Measurements from ENCODE around the gene ZNF207. TPM values are rescaled to one million over a fixed set of nuclear protein-coding genes. Genes with fewer than 3 reads are reported as not detected.

ZNF207 gene
- total RNA-seq, 2 donors from 2014 or later, result 147 to 151 TPM

DNA sequence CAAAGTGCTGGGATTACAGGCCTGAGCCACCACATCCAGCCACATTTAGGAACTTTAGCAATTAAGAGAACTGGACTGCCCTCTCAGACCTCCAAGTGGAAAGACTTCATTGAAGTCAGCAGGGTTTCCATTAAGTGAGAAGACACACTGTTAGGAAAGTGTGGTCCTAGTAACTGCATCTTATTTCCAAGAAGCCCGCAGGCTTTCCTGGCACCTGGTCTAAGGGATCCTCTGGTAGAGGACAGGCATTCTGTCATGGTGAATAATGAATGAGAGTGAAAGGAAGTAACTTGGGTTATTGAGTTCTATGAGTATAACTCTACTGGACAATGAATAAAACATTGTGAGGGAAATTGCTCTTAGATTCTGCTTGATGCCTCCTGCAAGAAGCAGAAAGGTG is 22.0 kb upstream of the ZNF207 start:
- Histone ChIP-seq H3K27me3 (no peaks in the 10 kb centered on the region), H3K9ac (ENCODE audit: low read depth in 2 of 2, low read length in 2 of 2) (no peak overlapping the region), H3K4me3 (no peak overlapping the region), H3K27ac (no peak overlapping the region), H3K9me3 (no peaks in the 10 kb centered on the region), H3K36me3 (no peaks in the 10 kb centered on the region), H3K4me1 (no peaks in the 10 kb centered on the region)
- DNase-seq, result no peak
- TF ChIP-seq, protein P1, sequence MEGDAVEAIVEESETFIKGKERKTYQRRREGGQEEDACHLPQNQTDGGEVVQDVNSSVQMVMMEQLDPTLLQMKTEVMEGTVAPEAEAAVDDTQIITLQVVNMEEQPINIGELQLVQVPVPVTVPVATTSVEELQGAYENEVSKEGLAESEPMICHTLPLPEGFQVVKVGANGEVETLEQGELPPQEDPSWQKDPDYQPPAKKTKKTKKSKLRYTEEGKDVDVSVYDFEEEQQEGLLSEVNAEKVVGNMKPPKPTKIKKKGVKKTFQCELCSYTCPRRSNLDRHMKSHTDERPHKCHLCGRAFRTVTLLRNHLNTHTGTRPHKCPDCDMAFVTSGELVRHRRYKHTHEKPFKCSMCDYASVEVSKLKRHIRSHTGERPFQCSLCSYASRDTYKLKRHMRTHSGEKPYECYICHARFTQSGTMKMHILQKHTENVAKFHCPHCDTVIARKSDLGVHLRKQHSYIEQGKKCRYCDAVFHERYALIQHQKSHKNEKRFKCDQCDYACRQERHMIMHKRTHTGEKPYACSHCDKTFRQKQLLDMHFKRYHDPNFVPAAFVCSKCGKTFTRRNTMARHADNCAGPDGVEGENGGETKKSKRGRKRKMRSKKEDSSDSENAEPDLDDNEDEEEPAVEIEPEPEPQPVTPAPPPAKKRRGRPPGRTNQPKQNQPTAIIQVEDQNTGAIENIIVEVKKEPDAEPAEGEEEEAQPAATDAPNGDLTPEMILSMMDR (IDR thresholded peaks at IDR 0.05), result no peak
- intact Hi-C loops (cut with DNase I), result no loop called here

DNA sequence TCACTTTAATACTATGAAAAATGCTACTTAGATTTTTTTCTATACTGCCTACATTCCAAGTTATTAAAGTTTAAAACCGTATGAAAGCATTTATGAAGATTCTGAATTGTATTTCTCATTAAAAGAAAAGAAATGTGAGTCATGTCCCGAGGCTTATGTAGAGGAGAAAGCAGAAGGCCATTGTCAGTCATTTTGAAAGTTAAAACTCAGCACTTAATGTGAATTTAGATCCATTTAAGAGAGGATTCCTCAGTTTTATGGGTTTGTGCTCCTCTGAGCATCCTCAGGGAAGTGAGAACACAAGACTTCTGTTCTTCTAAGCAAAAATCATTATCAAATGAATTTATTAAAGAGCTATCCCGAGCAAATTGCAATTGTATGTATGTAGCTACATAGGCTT is 19.8 kb upstream of the ZNF207 start:
- DNase-seq, result no peak
- no peaks in the 10 kb centered on the region for H3K27me3 ChIP-seq
- no peaks in the 10 kb centered on the region for H3K36me3 ChIP-seq
- no peak overlapping the region for H3K27ac ChIP-seq
- no peak overlapping the region for H3K9ac ChIP-seq (ENCODE audit: low read depth in 2 of 2, low read length in 2 of 2)
- no peaks in the 10 kb centered on the region for H3K4me1 ChIP-seq
- TF ChIP-seq, protein P1 (IDR thresholded peaks at IDR 0.05), result no peak
- no peak overlapping the region for H3K4me3 ChIP-seq
- intact Hi-C loops (cut with DNase I), result no loop called here
- no peaks in the 10 kb centered on the region for H3K9me3 ChIP-seq

DNA sequence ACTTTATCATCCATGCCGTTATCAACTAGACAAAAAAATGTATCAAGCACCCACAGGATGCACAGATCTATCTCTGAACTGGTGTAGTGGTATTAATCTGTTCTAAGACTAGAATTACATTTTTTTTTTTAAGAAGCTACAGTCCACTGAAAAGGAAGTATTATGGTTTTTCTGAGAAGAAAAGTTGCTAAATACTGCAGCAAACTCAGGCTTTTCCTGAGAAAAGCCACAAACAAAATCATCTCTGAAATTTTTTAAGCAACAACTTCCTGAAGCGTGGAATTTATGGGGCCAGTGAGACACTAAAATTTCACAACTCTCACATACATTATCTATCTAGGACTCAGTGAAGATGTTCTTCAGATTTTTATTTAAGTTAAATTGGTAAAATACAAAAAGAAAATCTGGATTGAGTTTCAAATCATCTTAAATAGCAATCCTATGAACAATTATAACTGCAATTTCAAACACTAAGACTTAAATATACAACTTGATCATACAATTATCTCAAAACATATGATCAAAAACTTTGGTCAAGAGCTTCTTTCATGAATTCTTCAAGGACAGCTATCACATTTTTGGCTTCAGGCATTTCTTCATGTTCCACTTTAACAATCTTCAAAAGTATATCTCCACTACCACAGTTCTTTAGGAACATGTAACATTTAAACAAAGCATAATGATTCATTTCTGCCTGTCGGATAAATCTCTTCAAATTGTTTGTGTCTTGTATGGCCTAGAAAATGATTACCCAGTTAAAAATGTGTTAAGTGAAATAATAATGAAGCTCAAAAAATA is 18.5 kb upstream of the ZNF207 start:
- H3K4me3 ChIP-seq, result no peak overlapping the region
- H3K27ac ChIP-seq, result no peak overlapping the region
- DNase-seq, result no peak
- H3K27me3 ChIP-seq, result no peaks in the 10 kb centered on the region
- no peaks in the 10 kb centered on the region for H3K36me3 ChIP-seq
- no peaks in the 10 kb centered on the region for H3K9me3 ChIP-seq
- TF ChIP-seq, protein P1 (IDR thresholded peaks at IDR 0.05), result no peak
- intact Hi-C loops (cut with DNase I), result no loop called here
- no peak overlapping the region for H3K9ac ChIP-seq (ENCODE audit: low read depth in 2 of 2, low read length in 2 of 2)
- H3K4me1 ChIP-seq, result no peaks in the 10 kb centered on the region

DNA sequence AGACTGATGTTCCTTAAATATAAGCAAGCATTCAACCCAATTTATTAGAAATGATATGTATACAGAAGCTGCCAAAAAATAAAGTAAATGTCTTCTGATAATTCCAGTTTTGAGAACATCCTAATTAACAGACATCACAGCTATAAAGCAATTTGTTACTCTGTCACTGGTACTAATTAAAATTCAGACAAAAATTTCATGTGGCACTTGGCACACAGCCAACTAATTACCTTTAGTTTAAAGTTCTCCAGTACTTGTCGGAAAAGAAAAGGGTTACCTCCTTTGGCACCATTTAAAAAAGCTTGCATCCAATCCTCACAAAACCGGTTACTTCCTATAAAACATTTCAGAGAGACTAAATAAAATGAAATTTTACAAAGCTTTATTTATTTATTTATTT is 16.8 kb upstream of the ZNF207 start:
- Histone ChIP-seq H3K36me3 (no peaks in the 10 kb centered on the region), H3K4me1 (no peaks in the 10 kb centered on the region), H3K27ac (no peak overlapping the region), H3K9ac (ENCODE audit: low read depth in 2 of 2, low read length in 2 of 2) (no peak overlapping the region), H3K4me3 (no peak overlapping the region), H3K27me3 (no peaks in the 10 kb centered on the region), H3K9me3 (no peaks in the 10 kb centered on the region)
- TF ChIP-seq, protein P1 (IDR thresholded peaks at IDR 0.05), result no peak
- DNase-seq, result no peak
- intact Hi-C loops (cut with DNase I), result no loop called here

DNA sequence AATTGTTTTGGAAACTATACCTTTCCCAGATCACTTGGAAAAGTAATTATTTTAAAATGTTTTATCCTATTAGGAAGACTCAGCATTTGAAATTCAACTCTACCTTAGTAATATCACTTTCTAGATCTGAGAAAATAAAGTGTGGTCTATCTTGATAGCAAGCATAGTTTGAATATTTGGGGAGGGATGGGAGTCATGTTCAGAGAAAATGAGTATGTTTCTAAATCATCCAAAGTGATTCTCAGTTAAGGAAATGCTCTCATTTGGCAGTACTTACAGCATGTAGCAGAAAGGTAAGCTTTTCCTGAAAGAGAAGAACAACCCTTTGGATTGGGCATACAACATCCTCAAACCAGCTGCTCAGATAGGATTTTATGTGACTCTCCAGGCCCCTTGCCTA is 14.9 kb upstream of the ZNF207 start:
- H3K36me3 ChIP-seq, result no peaks in the 10 kb centered on the region
- intact Hi-C loops (cut with DNase I), result no loop called here

More for the DNA sequence above, 14.9 kb upstream of the ZNF207 start:
- Histone ChIP-seq H3K27me3 (no peaks in the 10 kb centered on the region), H3K27ac (no peak overlapping the region), H3K9ac (ENCODE audit: low read depth in 2 of 2, low read length in 2 of 2) (no peak overlapping the region), H3K9me3 (no peaks in the 10 kb centered on the region), H3K4me1 (no peaks in the 10 kb centered on the region), H3K4me3 (no peak overlapping the region)
- TF ChIP-seq, protein P1 (IDR thresholded peaks at IDR 0.05), result no peak
- no peak for DNase-seq

Measured in colonic mucosa (tissue), 4 donors.